Bronchial epithelial cell (primary cell): ENCODE results near the gene PCGF3. TPM values are rescaled to one million over a fixed set of nuclear protein-coding genes. Genes with fewer than 3 reads are reported as not detected.
A peak's percentile ranks its signal among the peaks of the same experiment; 100 is the strongest.

ENCODE experiments used
- DNase-seq: peaks from one replicate; pipeline ENCODE4 v3.0.0-alpha.2; 2010; ENCODE audit warnings: low read depth
- FAIRE-seq: peaks from 2 replicates; lab custom pipeline; 2011; peaks lifted over from hg19 to GRCh38; lab: Jason Lieb, UNC
- H3K27me3 ChIP-seq: 2 replicates; pipeline ENCODE4 v1.5.1; 2011; ENCODE audit warnings: low read length; ENCODE audit not compliant: control insufficient read depth, insufficient read depth
- H3K36me3 ChIP-seq: 2 replicates; pipeline ENCODE4 v1.5.1; 2011; ENCODE audit warnings: low read length; ENCODE audit not compliant: control insufficient read depth, insufficient read depth
- H3K4me3 ChIP-seq: 2 replicates; pipeline ENCODE4 v1.5.1; 2011; ENCODE audit warnings: mild to moderate bottlenecking, low read depth, low read length, control low read depth
- total RNA-seq: library from RNA; depleted of rRNA; stranded (reverse); fragments of >200 nt; gene quantifications from 2 replicates; pipeline ENCODE4 v1.2.1, GENCODE V29; 2014
- TF ChIP-seq, protein P1 (sequence below): IDR thresholded peaks from 2 replicates; pipeline ENCODE4 v1.5.1; 2011; ENCODE audit warnings: mild to moderate bottlenecking, moderate library complexity, low read length, control low read depth, inconsistent platforms; ENCODE audit not compliant: insufficient read depth, severe bottlenecking

PCGF3 gene
- total RNA-seq, 1 donor from 2014 or later = 30.5 TPM

DNA sequence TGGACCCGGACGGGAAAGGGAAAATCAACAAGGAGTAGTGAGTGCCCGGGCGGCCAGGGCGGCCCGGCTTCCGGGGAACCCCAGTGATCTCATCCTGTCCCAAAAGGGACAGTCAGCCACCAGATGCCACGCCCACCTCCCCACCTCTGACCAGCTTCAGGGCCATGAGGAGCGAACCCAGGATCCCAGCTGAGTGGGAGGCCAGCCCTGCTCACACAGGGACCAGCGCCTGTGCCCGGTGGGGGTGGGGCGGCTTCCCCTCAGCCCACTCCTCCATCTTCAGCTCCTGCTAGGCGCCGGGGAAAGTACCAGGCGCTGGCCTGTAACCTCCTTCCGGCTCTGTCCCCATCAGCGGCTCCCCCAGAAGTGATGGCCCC is 25.1 kb upstream of the PCGF3 start:
- H3K36me3 ChIP-seq = no peaks in the 10 kb centered on the region
- H3K4me3 ChIP-seq = peak overlapping the region; percentile 38
- FAIRE-seq (no peak), DNase-seq (peak; percentile 13)
- TF ChIP-seq, protein P1, sequence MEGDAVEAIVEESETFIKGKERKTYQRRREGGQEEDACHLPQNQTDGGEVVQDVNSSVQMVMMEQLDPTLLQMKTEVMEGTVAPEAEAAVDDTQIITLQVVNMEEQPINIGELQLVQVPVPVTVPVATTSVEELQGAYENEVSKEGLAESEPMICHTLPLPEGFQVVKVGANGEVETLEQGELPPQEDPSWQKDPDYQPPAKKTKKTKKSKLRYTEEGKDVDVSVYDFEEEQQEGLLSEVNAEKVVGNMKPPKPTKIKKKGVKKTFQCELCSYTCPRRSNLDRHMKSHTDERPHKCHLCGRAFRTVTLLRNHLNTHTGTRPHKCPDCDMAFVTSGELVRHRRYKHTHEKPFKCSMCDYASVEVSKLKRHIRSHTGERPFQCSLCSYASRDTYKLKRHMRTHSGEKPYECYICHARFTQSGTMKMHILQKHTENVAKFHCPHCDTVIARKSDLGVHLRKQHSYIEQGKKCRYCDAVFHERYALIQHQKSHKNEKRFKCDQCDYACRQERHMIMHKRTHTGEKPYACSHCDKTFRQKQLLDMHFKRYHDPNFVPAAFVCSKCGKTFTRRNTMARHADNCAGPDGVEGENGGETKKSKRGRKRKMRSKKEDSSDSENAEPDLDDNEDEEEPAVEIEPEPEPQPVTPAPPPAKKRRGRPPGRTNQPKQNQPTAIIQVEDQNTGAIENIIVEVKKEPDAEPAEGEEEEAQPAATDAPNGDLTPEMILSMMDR = no peak
- no peaks in the 10 kb centered on the region for H3K27me3 ChIP-seq

GRCh38 chr4:680928-681645 is 24.5 kb upstream of the PCGF3 start:
- FAIRE-seq (no peak), DNase-seq (no peak)
- H3K36me3 ChIP-seq = no peaks in the 10 kb centered on the region
- peak overlapping the region; percentile 38 for H3K4me3 ChIP-seq
- no peaks in the 10 kb centered on the region for H3K27me3 ChIP-seq
- TF ChIP-seq, protein P1 = no peak

GRCh38 chr4:681736-682451 is 23.7 kb upstream of the PCGF3 start:
- H3K36me3 ChIP-seq = no peaks in the 10 kb centered on the region
- no peak overlapping the region for H3K4me3 ChIP-seq
- no peaks in the 10 kb centered on the region for H3K27me3 ChIP-seq
- FAIRE-seq (no peak), DNase-seq (no peak)
- TF ChIP-seq, protein P1 = no peak

GRCh38 chr4:682490-683172 is 23.0 kb upstream of the PCGF3 start:
- H3K36me3 ChIP-seq = no peaks in the 10 kb centered on the region
- TF ChIP-seq, protein P1 = no peak
- H3K4me3 ChIP-seq = no peak overlapping the region
- DNase-seq (no peak), FAIRE-seq (no peak)
- H3K27me3 ChIP-seq = no peaks in the 10 kb centered on the region

DNA sequence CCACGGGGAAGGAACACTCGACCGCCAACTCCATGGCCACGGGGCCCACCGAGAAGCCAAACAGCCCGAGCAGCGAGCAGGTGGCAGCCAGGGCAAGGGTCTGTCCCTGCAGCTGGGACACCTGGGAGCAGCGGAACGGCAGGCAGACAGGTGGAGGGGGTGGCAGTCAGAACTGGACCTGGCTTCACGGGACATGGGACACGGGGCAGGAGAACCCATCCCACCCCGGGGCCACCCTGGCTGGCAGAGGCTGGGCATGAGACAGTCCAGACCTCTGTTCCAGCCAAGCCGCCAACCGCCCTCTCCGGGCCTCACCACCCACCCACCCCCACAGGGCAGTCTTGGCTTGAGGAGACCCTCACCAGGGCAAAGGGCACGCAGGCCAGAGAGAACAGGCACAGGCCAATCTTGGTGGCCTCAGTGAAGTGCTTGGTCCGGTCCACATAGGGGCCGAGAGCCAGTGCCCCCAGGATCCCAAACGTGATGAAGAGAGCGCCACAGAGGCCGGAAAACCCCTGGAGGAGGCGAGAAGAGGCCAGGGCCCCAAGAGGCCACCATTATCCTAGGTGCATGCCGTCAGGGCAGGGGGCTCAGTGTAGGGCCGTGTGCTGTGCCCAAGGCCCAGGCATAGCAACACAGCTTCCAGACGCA is 22.3 kb upstream of the PCGF3 start:
- no peak for FAIRE-seq
- no peaks in the 10 kb centered on the region for H3K27me3 ChIP-seq
- no peaks in the 10 kb centered on the region for H3K36me3 ChIP-seq
- no peak for DNase-seq
- no peak overlapping the region for H3K4me3 ChIP-seq
- TF ChIP-seq, protein P1 = no peak
